GM12874 (cell line): ENCODE results near the gene FKBP4.

Experiments
- TF ChIP-seq, protein P1 (sequence below): IDR thresholded peaks from 2 replicates; pipeline ENCODE4 v1.5.1; 2011; ENCODE audit warnings: low read depth, mild to moderate bottlenecking, control low read depth, low read length, moderate library complexity; ENCODE audit not compliant: insufficient read depth

Gene FKBP4

DNA sequence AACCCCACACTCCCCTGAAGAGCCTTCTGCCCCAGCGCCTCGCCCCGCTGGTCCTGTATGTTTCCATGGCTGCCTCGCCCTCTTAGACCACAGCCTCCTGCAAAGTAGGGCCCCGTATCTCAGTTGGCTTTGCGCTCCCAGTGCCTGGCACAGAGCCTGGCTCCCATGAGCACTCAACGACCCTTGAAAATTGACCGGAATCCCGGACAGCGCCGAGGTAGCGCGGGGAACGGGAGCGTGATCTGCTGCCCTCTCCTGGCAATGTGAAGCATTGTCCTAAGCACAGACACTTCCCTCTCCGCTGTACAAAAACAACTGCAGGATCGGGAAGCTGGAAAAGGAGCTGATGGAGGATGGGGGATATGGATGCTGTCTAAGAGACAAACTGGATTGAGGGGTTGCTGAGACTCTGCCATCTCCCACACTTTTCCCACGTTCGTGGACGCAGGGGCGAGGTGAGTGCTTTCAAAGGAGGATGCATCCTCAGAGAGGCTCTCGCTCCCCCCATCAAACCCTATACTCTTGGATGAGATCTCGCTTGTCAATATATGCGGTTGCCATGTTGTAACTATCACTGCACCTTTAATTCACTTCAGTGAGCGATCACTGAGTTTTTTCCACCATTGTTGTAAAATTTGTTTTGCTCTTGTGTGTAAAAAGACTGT lies 10.7 kb upstream of the FKBP4 start:
- TF ChIP-seq, protein P1, sequence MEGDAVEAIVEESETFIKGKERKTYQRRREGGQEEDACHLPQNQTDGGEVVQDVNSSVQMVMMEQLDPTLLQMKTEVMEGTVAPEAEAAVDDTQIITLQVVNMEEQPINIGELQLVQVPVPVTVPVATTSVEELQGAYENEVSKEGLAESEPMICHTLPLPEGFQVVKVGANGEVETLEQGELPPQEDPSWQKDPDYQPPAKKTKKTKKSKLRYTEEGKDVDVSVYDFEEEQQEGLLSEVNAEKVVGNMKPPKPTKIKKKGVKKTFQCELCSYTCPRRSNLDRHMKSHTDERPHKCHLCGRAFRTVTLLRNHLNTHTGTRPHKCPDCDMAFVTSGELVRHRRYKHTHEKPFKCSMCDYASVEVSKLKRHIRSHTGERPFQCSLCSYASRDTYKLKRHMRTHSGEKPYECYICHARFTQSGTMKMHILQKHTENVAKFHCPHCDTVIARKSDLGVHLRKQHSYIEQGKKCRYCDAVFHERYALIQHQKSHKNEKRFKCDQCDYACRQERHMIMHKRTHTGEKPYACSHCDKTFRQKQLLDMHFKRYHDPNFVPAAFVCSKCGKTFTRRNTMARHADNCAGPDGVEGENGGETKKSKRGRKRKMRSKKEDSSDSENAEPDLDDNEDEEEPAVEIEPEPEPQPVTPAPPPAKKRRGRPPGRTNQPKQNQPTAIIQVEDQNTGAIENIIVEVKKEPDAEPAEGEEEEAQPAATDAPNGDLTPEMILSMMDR, result peak; percentile 90

- TF ChIP-seq, protein P1, result no peak
These were observed 9.8 kb upstream of the FKBP4 start for GRCh38 chr12:2785017-2785416.

- TF ChIP-seq, protein P1, result no peak
These were observed 3.7 kb upstream of the FKBP4 start for GRCh38 chr12:2791089-2791488.

DNA sequence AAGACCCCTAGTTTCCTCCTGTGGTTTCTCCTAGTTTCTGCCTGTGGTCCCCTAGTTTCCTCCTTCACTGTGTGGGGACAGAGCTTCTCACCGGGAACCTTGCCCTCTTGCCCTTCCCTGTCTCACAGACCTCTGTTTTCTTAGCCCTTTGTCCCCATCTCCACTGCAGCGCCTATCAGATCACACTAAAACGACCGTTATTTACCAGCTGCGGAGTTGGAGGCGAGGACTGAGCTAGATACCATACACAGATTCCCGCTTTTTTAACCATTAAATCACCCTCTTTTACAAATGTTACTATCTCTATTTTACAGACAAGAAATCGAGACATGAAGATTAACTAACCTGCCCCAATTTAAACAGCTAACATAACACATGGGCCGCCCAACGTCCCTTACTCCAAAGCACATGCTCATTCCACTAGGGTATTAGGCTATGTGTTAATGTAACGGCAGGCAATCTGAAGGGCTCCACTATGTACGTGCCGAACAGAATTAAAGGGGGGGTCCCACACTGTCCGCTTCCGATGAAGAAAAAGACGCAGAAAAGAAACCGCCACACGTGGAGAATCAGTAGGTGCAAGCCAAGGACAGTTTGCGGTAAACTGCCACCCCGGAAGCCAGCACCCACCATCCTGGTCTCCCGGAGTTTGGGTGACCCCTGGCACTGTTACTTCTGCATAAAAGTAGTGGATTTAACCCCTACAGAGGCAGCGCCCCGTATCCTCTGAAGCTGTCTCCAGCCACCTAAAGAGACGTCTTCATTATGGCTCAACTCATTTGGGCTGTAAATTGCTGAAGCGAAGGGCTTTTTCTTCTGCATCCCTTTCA lies 1.9 kb upstream of the FKBP4 start:
- TF ChIP-seq, protein P1, result no peak

GRCh38 chr12:2793561-2793960 lies 1.2 kb upstream of the FKBP4 start:
- TF ChIP-seq, protein P1, result no peak

GRCh38 chr12:2794191-2794735 lies 507 bp upstream of the FKBP4 start:
- TF ChIP-seq, protein P1, result no peak

DNA sequence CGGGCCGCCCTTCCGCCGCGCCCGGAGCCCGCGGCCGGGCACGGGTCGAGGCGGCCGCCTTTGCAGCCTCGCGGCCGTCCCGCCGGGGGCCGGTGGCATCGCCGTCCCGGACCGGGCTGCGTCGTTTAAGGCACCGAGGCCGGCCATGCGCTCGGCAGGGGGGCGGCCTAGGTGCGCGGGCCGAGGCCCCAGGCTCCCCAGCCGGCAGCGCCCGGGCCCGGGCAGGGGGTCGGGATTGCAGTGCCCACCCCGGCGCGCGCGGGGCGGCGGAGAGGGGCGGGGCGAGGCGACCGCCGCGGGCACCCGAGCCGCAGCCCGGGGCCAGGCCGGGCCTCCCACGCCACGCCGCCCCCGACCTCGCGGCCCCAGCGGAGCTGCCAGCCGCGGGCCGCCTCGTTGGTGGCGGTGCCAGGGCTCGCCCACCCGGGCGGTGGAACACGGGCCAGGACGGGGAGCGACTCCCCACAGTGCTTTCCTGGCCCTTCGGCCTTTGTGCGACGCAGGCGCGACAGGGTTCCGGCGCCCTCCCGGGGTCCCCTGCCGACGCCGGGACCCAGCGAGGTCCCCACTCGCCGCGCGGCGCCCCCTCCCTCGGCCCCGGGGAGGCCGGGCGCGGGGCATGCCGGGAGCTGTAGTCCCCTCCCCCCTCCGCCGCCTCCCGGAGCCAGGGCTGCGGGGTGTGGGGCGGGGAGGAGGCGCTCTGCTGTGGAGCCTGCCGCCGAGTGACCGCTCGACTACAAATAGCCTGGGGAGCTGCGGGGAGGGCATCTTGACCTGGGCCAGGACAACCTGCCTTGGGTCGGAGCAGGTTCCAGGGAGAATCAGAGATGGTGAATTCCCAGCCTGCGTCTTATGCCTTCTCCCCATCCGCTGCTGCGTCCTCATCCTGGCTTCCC lies 769 bp downstream of the FKBP4 start:
- TF ChIP-seq, protein P1, result no peak
